OCI-LY1 (cell line): ENCODE results near the gene GALNT10.

Experiments
- EZH2 ChIP-seq: fragments of 200-600 bp; sonication (generic), shearing (Covaris generic); IDR thresholded peaks from 2 replicates; pipeline ENCODE4 v1.8.0; 2017; ENCODE audit warnings: borderline replicate concordance, mixed run types, mild to moderate bottlenecking, antibody characterized with exemption, low read length, moderate library complexity, mixed read lengths
- TF ChIP-seq, protein P1 (sequence below): fragments of 200-600 bp; sonication (generic), shearing (Covaris generic); IDR thresholded peaks from 2 replicates; pipeline ENCODE4 v1.5.1; 2017; ENCODE audit warnings: mild to moderate bottlenecking, antibody characterized with exemption, low read length, moderate library complexity, mixed read lengths

- TF ChIP-seq, protein P1, sequence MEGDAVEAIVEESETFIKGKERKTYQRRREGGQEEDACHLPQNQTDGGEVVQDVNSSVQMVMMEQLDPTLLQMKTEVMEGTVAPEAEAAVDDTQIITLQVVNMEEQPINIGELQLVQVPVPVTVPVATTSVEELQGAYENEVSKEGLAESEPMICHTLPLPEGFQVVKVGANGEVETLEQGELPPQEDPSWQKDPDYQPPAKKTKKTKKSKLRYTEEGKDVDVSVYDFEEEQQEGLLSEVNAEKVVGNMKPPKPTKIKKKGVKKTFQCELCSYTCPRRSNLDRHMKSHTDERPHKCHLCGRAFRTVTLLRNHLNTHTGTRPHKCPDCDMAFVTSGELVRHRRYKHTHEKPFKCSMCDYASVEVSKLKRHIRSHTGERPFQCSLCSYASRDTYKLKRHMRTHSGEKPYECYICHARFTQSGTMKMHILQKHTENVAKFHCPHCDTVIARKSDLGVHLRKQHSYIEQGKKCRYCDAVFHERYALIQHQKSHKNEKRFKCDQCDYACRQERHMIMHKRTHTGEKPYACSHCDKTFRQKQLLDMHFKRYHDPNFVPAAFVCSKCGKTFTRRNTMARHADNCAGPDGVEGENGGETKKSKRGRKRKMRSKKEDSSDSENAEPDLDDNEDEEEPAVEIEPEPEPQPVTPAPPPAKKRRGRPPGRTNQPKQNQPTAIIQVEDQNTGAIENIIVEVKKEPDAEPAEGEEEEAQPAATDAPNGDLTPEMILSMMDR: no peak
- TF ChIP-seq EZH2: no peak
These were observed 153.9 kb downstream of the GALNT10 start for GRCh38 chr5:154344461-154344860.
